ENCODE results near the gene NRP1.
"Not testable (repeated sequence)": the region's sequence is repeated elsewhere in the genome, so short reads cannot be mapped to it uniquely, and the experiment has no call there.

NRP1 gene

GRCh38 chr10:33228426-33228825, 106.0 kb downstream of the NRP1 start:
- no peak for TF ChIP-seq CTCF (IDR thresholded peaks at IDR 0.05; ENCODE audit: insufficient read depth, missing control alignments)
- no peak for DNase-seq (ENCODE audit: insufficient read length, low spot score)
- FAIRE-seq = no peak

GRCh38 chr10:33227489-33227888, 107.0 kb downstream of the NRP1 start:
- TF ChIP-seq CTCF (IDR thresholded peaks at IDR 0.05; ENCODE audit: insufficient read depth, missing control alignments) = no peak
- DNase-seq (ENCODE audit: insufficient read length, low spot score) (no peak), FAIRE-seq (no peak)

GRCh38 chr10:33224251-33224965, 110.1 kb downstream of the NRP1 start:
- FAIRE-seq = no peak
- no peak for TF ChIP-seq CTCF (IDR thresholded peaks at IDR 0.05; ENCODE audit: insufficient read depth, missing control alignments)
- no peak for DNase-seq (ENCODE audit: insufficient read length, low spot score)

GRCh38 chr10:33223326-33224000, 111.0 kb downstream of the NRP1 start:
- DNase-seq (ENCODE audit: insufficient read length, low spot score) (no peak), FAIRE-seq (no peak)
- no peak for TF ChIP-seq CTCF (IDR thresholded peaks at IDR 0.05; ENCODE audit: insufficient read depth, missing control alignments)

- not testable (repeated sequence) for DNase-seq (ENCODE audit: insufficient read length, low spot score); FAIRE-seq
Observed at GRCh38 chr10:33222304-33222703, 112.2 kb downstream of the NRP1 start.

GRCh38 chr10:33217854-33218253, 116.6 kb downstream of the NRP1 start:
- TF ChIP-seq CTCF (IDR thresholded peaks at IDR 0.05; ENCODE audit: insufficient read depth, missing control alignments) = no peak
- DNase-seq (ENCODE audit: insufficient read length, low spot score) (no peak), FAIRE-seq (no peak)

- FAIRE-seq = no peak
- no peak for DNase-seq (ENCODE audit: insufficient read length, low spot score)
Observed at GRCh38 chr10:33216661-33217427, 117.6 kb downstream of the NRP1 start.

More at GRCh38 chr10:33216661-33217427, 117.6 kb downstream of the NRP1 start:
- no peak for TF ChIP-seq CTCF (IDR thresholded peaks at IDR 0.05; ENCODE audit: insufficient read depth, missing control alignments)
